Measurements from ENCODE around the gene MBD3L5. TPM values are rescaled to one million over a fixed set of nuclear protein-coding genes. Genes with fewer than 3 reads are reported as not detected.
"Not testable (repeated sequence)": the region's sequence is repeated elsewhere in the genome, so short reads cannot be mapped to it uniquely, and the experiment has no call there.

MBD3L5 gene
- not detected for total RNA-seq
- polyA plus RNA-seq = not detected
- total RNA-seq = not detected

DNA sequence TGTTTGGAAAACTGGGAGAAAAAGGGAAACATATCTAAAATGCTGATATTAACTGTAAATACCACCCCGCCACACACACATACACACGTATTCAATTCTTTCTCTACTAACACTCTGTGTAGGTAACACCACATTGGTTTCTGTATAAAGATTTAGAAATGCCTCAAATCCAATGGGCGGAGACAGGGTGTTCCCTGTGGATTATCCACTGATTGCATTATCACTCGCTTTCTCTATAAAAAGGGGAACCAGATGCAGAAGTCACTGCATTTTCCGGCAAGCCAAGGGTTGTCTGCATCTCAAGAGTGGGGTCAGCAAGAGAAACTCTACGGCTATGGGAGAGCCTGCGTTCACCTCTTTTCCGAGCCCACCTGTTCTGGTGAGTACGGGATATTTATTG is at the start of gene MBD3L5:
MBD3L5 (plus strand) TSS at position 301 of the 400 bp plus-strand sequence; CDS start at position 335, 34 bp downstream.
- H3K9me3 Mint-ChIP-seq; H3K27ac ChIP-seq (ENCODE audit: low read depth, low read length); H3K4me3 Mint-ChIP-seq; DNase-seq; H3K36me3 ChIP-seq (ENCODE audit: control insufficient read depth in 2 of 3, insufficient read depth in 3 of 3, low read length in 3 of 3); H3K4me1 Mint-ChIP-seq; H3K36me3 Mint-ChIP-seq; H3K9me3 ChIP-seq (ENCODE audit: control insufficient read depth in 2 of 3, low read length in 3 of 3); H3K4me3 ChIP-seq (ENCODE audit: low read length); CTCF ChIA-PET; ATAC-seq; intact Hi-C loops (cut with micrococcal nuclease); H3K27me3 ChIP-seq (ENCODE audit: control insufficient read depth in 2 of 2, insufficient read depth in 2 of 2, low read length in 2 of 2); H3K27ac Mint-ChIP-seq; H3K4me1 ChIP-seq (ENCODE audit: control insufficient read depth in 2 of 2, insufficient read depth in 2 of 2, low read length in 2 of 2); H3K27me3 Mint-ChIP-seq; POLR2A ChIA-PET: not testable (repeated sequence)

DNA sequence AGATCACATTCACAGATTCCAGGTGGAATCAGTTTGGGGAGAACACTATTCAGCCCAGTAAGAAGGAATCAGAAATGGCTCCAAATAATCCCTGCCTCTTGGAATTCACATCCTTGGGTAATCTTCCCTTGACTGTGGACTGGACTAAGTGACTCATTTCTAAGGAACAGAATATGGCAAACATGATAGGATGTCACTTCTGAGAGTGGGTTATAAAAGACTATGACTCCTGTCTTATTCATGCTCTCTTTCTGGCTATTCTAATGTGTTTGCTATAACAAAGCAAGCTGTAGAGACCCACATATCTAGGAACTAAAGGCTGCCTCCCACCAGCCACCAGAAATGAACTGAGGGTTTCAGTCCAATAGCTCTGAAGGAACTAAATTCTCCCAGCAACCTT is 46.9 kb upstream of the MBD3L5 start:
- H3K36me3 Mint-ChIP-seq = peaks cover 5 to 75% (median 57%) of the 10 kb centered on the region in 5 donors
- no peak overlapping the region for H3K27ac ChIP-seq (ENCODE audit: low read depth, low read length)
- intact Hi-C loops (cut with micrococcal nuclease) = no loop called here
- H3K36me3 ChIP-seq (ENCODE audit: control insufficient read depth in 2 of 3, insufficient read depth in 3 of 3, low read length in 3 of 3) = peaks cover 0 to 59% (median 10%) of the 10 kb centered on the region in 3 experiments
- CTCF ChIA-PET = no interaction called here
- no peaks in the 10 kb centered on the region for H3K27me3 ChIP-seq (ENCODE audit: control insufficient read depth in 2 of 2, insufficient read depth in 2 of 2, low read length in 2 of 2)
- peaks cover 7 to 52% (median 23%) of the 10 kb centered on the region in 11 donors for H3K9me3 Mint-ChIP-seq
- no peak overlapping the region for H3K27ac Mint-ChIP-seq
- peaks cover 0 to 20% (median 6%) of the 10 kb centered on the region in 3 experiments for H3K9me3 ChIP-seq (ENCODE audit: control insufficient read depth in 2 of 3, low read length in 3 of 3)
- POLR2A ChIA-PET = no interaction called here
- H3K4me3 Mint-ChIP-seq = no peak overlapping the region
- H3K4me1 ChIP-seq (ENCODE audit: control insufficient read depth in 2 of 2, insufficient read depth in 2 of 2, low read length in 2 of 2) = no peaks in the 10 kb centered on the region
- ATAC-seq = no peak
- H3K27me3 Mint-ChIP-seq = no peaks in the 10 kb centered on the region
- peaks cover 0 to 2% (median 0%) of the 10 kb centered on the region in 7 donors for H3K4me1 Mint-ChIP-seq
- DNase-seq = no peak
- no peak overlapping the region for H3K4me3 ChIP-seq (ENCODE audit: low read length)

DNA sequence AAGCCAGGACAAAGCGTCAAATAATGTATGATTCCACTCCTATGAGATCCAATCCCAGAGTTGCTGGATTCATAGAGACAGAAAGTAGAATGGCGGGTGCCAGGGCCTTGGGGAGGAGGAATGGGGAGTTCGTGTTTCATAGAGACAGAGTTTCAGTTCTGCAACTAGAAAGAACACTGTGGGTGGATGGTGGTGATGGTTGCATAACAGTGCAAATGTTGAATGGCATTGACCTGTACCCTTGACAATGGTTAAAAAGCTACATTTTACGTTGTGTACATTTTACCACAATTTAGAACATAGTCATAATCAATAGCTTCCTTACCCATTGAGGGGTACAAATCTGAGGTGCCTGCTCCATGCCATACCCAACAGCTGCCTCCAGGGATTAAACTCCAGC is 42.5 kb upstream of the MBD3L5 start:
- H3K9me3 ChIP-seq (ENCODE audit: control insufficient read depth in 2 of 3, low read length in 3 of 3) = peaks cover 0 to 17% (median 6%) of the 10 kb centered on the region in 3 experiments
- CTCF ChIA-PET = interaction anchor here (0.6 to 0.7 kb wide), 2 partner anchors 98 to 125 kb away, joined by 3 to 5 read pairs; no protein-coding TSS in a partner anchor
- H3K36me3 ChIP-seq (ENCODE audit: control insufficient read depth in 2 of 3, insufficient read depth in 3 of 3, low read length in 3 of 3) = peaks cover 0 to 49% (median 10%) of the 10 kb centered on the region in 3 experiments
- Mint-ChIP-seq H3K4me1 (peaks cover 0 to 3% (median 0%) of the 10 kb centered on the region in 7 donors), H3K36me3 (peaks cover 5 to 60% (median 41%) of the 10 kb centered on the region in 5 donors), H3K27me3 (no peaks in the 10 kb centered on the region), H3K9me3 (peaks cover 7 to 41% (median 23%) of the 10 kb centered on the region in 11 donors), H3K27ac (peak overlapping the region in 1 of 9 donors; percentile 4), H3K4me3 (peak overlapping the region in 1 of 10 donors; percentile 2)
- intact Hi-C loops (cut with micrococcal nuclease) = no loop called here
- no peaks in the 10 kb centered on the region for H3K4me1 ChIP-seq (ENCODE audit: control insufficient read depth in 2 of 2, insufficient read depth in 2 of 2, low read length in 2 of 2)
- no peak overlapping the region for H3K27ac ChIP-seq (ENCODE audit: low read depth, low read length)
- H3K27me3 ChIP-seq (ENCODE audit: control insufficient read depth in 2 of 2, insufficient read depth in 2 of 2, low read length in 2 of 2) = no peaks in the 10 kb centered on the region
- H3K4me3 ChIP-seq (ENCODE audit: low read length) = no peak overlapping the region
- POLR2A ChIA-PET = interaction anchor here (0.6 kb wide), 1 partner anchor 766 kb away, joined by 4 read pairs; no protein-coding TSS in a partner anchor
- ATAC-seq (no peak), DNase-seq (no peak)

DNA sequence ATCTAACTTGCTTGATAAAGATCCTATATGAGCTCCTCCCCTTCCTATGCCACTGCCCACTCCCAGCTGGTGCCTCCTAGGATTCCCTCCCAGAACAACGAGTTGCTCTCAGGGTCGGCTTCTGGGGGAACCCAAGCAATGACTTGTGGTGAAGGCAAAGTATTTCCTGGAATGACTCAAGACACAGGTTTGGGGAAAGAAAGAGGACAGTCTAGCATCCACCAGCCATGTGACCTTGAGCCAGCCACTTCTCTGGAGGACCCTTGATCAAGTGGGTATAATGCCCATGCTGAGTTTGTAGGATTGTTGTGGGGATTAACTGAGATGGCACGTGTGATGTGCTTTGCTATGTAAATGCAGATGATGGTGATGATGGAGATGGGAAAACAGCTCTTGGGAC is 42.1 kb upstream of the MBD3L5 start:
- H3K27me3 Mint-ChIP-seq = no peaks in the 10 kb centered on the region
- H3K27ac ChIP-seq (ENCODE audit: low read depth, low read length) = no peak overlapping the region
- DNase-seq = no peak
- H3K4me1 Mint-ChIP-seq = peaks cover 0 to 6% (median under 1%) of the 10 kb centered on the region in 7 donors
- H3K9me3 Mint-ChIP-seq = peaks cover 5 to 41% (median 23%) of the 10 kb centered on the region in 11 donors
- no peaks in the 10 kb centered on the region for H3K4me1 ChIP-seq (ENCODE audit: control insufficient read depth in 2 of 2, insufficient read depth in 2 of 2, low read length in 2 of 2)
- ChIA-PET CTCF (interaction anchor here (0.6 to 0.7 kb wide), 2 partner anchors 98 to 125 kb away, joined by 3 to 5 read pairs; no protein-coding TSS in a partner anchor), POLR2A (no interaction called here)
- no peak for ATAC-seq
- no peak overlapping the region for H3K4me3 Mint-ChIP-seq
- no peak overlapping the region for H3K27ac Mint-ChIP-seq
- H3K36me3 ChIP-seq (ENCODE audit: control insufficient read depth in 2 of 3, insufficient read depth in 3 of 3, low read length in 3 of 3) = peaks cover 0 to 45% (median 10%) of the 10 kb centered on the region in 3 experiments
- H3K4me3 ChIP-seq (ENCODE audit: low read length) = no peak overlapping the region
- intact Hi-C loops (cut with micrococcal nuclease) = no loop called here
- peaks cover 5 to 57% (median 38%) of the 10 kb centered on the region in 5 donors for H3K36me3 Mint-ChIP-seq
- peaks cover 0 to 15% (median 6%) of the 10 kb centered on the region in 3 experiments for H3K9me3 ChIP-seq (ENCODE audit: control insufficient read depth in 2 of 3, low read length in 3 of 3)
- H3K27me3 ChIP-seq (ENCODE audit: control insufficient read depth in 2 of 2, insufficient read depth in 2 of 2, low read length in 2 of 2) = no peaks in the 10 kb centered on the region

DNA sequence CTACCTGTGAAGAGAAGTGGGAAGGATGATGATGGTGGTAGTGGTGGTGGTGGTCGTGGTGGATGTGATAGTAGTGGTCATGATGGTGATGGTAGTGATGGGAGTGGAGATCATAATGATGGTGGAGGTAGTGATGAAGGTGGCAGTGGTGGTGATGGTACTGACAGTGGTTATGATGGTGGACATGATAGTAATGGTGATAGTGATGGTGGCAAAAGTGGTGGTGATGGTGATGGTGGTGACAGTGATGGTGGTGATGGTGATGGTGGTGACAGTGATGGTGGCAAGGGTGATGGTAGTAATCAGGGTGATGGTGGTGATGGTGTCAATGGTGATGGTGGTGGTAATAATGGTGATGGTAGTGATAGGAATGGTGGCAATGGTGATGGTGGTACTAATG is 35.3 kb upstream of the MBD3L5 start:
- H3K27ac ChIP-seq (ENCODE audit: low read depth, low read length) = no peak overlapping the region
- Mint-ChIP-seq H3K27me3 (no peaks in the 10 kb centered on the region), H3K4me3 (peak overlapping the region in 6 of 10 donors; percentile 1 to 33 (median 13)), H3K9me3 (peaks cover 0 to 17% (median 7%) of the 10 kb centered on the region in 11 donors), H3K27ac (peak overlapping the region in 6 of 9 donors; percentile 12 to 87 (median 53)), H3K4me1 (peaks cover 8 to 43% (median 34%) of the 10 kb centered on the region in 7 donors), H3K36me3 (peaks cover 0 to 17% (median 12%) of the 10 kb centered on the region in 5 donors)
- intact Hi-C loops (cut with micrococcal nuclease) = no loop called here
- POLR2A ChIA-PET = no interaction called here
- no peaks in the 10 kb centered on the region for H3K4me1 ChIP-seq (ENCODE audit: control insufficient read depth in 2 of 2, insufficient read depth in 2 of 2, low read length in 2 of 2)
- ATAC-seq (no peak), DNase-seq (no peak)
- no peak overlapping the region for H3K4me3 ChIP-seq (ENCODE audit: low read length)
- H3K9me3 ChIP-seq (ENCODE audit: control insufficient read depth in 2 of 3, low read length in 3 of 3) = no peaks in the 10 kb centered on the region
- no peaks in the 10 kb centered on the region for H3K36me3 ChIP-seq (ENCODE audit: control insufficient read depth in 2 of 3, insufficient read depth in 3 of 3, low read length in 3 of 3)
- CTCF ChIA-PET = no interaction called here
- no peaks in the 10 kb centered on the region for H3K27me3 ChIP-seq (ENCODE audit: control insufficient read depth in 2 of 2, insufficient read depth in 2 of 2, low read length in 2 of 2)

DNA sequence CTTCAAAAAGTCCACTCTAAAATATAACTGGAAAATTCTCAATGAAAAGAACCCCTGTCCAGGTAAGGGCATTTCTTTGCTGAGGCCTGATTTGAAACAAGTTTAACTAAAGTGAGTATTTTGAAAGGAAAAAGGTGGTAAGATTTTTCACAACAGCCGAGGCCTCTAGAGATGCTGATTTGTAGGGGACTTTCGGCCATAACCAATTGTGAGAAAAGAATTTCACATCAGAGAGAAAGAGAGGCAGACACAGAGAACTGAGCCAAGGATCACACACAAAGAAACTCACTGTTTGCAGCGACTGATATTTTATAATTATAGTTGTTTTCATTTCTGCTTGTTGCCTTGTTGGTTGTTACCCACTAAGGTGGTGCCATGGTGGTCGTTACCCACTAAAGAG is 33.6 kb upstream of the MBD3L5 start:
- ATAC-seq (no peak), DNase-seq (no peak)
- H3K27me3 Mint-ChIP-seq = peaks cover 0 to 2% (median 0%) of the 10 kb centered on the region in 5 donors
- H3K36me3 Mint-ChIP-seq = peaks cover 0 to 21% (median 10%) of the 10 kb centered on the region in 5 donors
- POLR2A ChIA-PET = interaction anchor here (1.5 kb wide), 1 partner anchor 73 kb away, joined by 10 read pairs; the partner anchor contains the start of gene ZNF557
- Histone ChIP-seq H3K27ac (ENCODE audit: low read depth, low read length) (peak overlapping the region; percentile 67), H3K27me3 (ENCODE audit: control insufficient read depth in 2 of 2, insufficient read depth in 2 of 2, low read length in 2 of 2) (no peaks in the 10 kb centered on the region), H3K9me3 (ENCODE audit: control insufficient read depth in 2 of 3, low read length in 3 of 3) (no peaks in the 10 kb centered on the region), H3K4me1 (ENCODE audit: control insufficient read depth in 2 of 2, insufficient read depth in 2 of 2, low read length in 2 of 2) (no peaks in the 10 kb centered on the region), H3K36me3 (ENCODE audit: control insufficient read depth in 2 of 3, insufficient read depth in 3 of 3, low read length in 3 of 3) (no peaks in the 10 kb centered on the region), H3K4me3 (ENCODE audit: low read length) (peak overlapping the region; percentile 15)
- H3K27ac Mint-ChIP-seq = peak overlapping the region in 8 of 9 donors; percentile 70 to 97 (median 90)
- peaks cover 0 to 18% (median 9%) of the 10 kb centered on the region in 11 donors for H3K9me3 Mint-ChIP-seq
- CTCF ChIA-PET = no interaction called here
- peaks cover 15 to 59% (median 49%) of the 10 kb centered on the region in 7 donors for H3K4me1 Mint-ChIP-seq
- peak overlapping the region; percentile 61 to 90 (median 84) for H3K4me3 Mint-ChIP-seq
- intact Hi-C loops (cut with micrococcal nuclease) = loop anchor here in 1 of 2 donors (1.0 kb wide), 1 partner anchor 17 kb away; no protein-coding TSS in a partner anchor

Measured in naive thymus-derived CD4-positive, alpha-beta T cell (primary cell).